HFFc6 (cell line): ENCODE results near the gene PCDHB4. TPM values are rescaled to one million over a fixed set of nuclear protein-coding genes. Genes with fewer than 3 reads are reported as not detected.
A peak's percentile ranks its signal among the peaks of the same experiment; 100 is the strongest.
"Not testable (repeated sequence)": the region's sequence is repeated elsewhere in the genome, so short reads cannot be mapped to it uniquely, and the experiment has no call there.

Source experiments
- DNase-seq: peaks from one replicate; pipeline ENCODE4 v3.0.0-alpha.2; 2018
- H3K27ac Mint-ChIP-seq: 2 replicates; pipeline ENCODE4 v1.8.0; 2020; ENCODE audit warnings: mild to moderate bottlenecking, mixed read lengths
- H3K27me3 Mint-ChIP-seq: 2 replicates; pipeline ENCODE4 v1.8.0; 2021; ENCODE audit warnings: mild to moderate bottlenecking, moderate library complexity, mixed read lengths; ENCODE audit not compliant: insufficient read depth
- H3K36me3 Mint-ChIP-seq: 2 replicates; pipeline ENCODE4 v1.8.0; 2021; ENCODE audit warnings: low read depth, mixed read lengths
- H3K4me1 Mint-ChIP-seq: 2 replicates; pipeline ENCODE4 v1.8.0; 2020; ENCODE audit warnings: low read depth, mixed read lengths
- H3K4me3 Mint-ChIP-seq: 2 replicates; pipeline ENCODE4 v1.8.0; 2020; ENCODE audit warnings: mild to moderate bottlenecking, moderate library complexity, mixed read lengths
- H3K9me3 Mint-ChIP-seq: 2 replicates; pipeline ENCODE4 v1.8.0; 2020; ENCODE audit warnings: mild to moderate bottlenecking, mixed read lengths
- total RNA-seq, 6 experiments: library from RNA; stranded (reverse); fragmentation: NEBNext Ultra II Directional; extraction: Animal tissue kit (Norgen Biotek cat#: 25700); gene quantifications; 2 replicates in 1 of 6; 3 replicates in 5 of 6; pipeline ENCODE4 v1.2.3, GENCODE V29; 2021
- TF ChIP-seq, protein P1 (sequence below): fragments of 200-600 bp; sonication (generic); IDR thresholded peaks from 2 replicates; pipeline ENCODE4 v1.5.0; 2021; ENCODE audit warnings: antibody characterized with exemption, mild to moderate bottlenecking

Gene PCDHB4
- total RNA-seq, 6 experiments from 2014 or later, result 0.24 to 0.80 (median 0.51) TPM

DNA sequence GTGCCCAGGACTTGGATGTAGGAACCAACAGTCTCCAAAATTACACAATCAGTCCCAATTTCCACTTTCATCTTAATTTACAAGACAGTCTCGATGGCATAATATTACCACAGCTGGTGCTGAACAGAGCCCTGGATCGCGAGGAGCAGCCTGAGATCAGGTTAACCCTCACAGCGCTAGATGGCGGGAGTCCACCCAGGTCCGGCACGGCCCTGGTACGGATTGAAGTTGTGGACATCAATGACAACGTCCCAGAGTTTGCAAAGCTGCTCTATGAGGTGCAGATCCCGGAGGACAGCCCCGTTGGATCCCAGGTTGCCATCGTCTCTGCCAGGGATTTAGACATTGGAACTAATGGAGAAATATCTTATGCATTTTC is 26.4 kb upstream of the PCDHB4 start:
- Mint-ChIP-seq H3K27ac (no peak overlapping the region), H3K4me3 (peak overlapping the region; percentile 94), H3K27me3 (peaks cover 4% of the 10 kb centered on the region), H3K36me3 (peaks cover 13% of the 10 kb centered on the region), H3K9me3 (peaks cover 10% of the 10 kb centered on the region), H3K4me1 (peaks cover 21% of the 10 kb centered on the region)
- DNase-seq, result no peak
- TF ChIP-seq, protein P1, sequence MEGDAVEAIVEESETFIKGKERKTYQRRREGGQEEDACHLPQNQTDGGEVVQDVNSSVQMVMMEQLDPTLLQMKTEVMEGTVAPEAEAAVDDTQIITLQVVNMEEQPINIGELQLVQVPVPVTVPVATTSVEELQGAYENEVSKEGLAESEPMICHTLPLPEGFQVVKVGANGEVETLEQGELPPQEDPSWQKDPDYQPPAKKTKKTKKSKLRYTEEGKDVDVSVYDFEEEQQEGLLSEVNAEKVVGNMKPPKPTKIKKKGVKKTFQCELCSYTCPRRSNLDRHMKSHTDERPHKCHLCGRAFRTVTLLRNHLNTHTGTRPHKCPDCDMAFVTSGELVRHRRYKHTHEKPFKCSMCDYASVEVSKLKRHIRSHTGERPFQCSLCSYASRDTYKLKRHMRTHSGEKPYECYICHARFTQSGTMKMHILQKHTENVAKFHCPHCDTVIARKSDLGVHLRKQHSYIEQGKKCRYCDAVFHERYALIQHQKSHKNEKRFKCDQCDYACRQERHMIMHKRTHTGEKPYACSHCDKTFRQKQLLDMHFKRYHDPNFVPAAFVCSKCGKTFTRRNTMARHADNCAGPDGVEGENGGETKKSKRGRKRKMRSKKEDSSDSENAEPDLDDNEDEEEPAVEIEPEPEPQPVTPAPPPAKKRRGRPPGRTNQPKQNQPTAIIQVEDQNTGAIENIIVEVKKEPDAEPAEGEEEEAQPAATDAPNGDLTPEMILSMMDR, result no peak

DNA sequence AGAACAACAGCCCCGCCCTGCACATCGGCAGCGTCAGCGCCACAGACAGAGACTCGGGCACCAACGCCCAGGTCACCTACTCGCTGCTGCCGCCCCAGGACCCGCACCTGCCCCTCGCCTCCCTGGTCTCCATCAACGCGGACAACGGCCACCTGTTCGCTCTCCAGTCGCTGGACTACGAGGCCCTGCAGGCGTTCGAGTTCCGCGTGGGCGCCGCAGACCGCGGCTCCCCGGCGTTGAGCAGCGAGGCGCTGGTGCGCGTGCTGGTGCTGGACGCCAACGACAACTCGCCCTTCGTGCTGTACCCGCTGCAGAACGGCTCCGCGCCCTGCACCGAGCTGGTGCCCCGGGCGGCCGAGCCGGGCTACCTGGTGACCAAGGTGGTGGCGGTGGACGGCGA is 25.4 kb upstream of the PCDHB4 start:
- not testable (repeated sequence) for DNase-seq, H3K4me3 Mint-ChIP-seq

DNA sequence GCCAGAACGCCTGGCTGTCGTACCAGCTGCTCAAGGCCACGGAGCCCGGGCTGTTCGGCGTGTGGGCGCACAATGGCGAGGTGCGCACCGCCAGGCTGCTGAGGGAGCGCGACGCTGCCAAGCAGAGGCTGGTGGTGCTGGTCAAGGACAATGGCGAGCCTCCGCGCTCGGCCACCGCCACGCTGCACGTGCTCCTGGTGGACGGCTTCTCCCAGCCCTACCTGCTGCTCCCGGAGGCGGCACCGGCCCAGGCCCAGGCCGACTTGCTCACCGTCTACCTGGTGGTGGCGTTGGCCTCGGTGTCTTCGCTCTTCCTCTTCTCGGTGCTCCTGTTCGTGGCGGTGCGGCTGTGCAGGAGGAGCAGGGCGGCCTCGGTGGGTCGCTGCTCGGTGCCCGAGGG is 25.0 kb upstream of the PCDHB4 start:
- not testable (repeated sequence) for H3K27ac Mint-ChIP-seq, H3K27me3 Mint-ChIP-seq, H3K4me3 Mint-ChIP-seq, DNase-seq
- peaks cover 22% of the 10 kb centered on the region for H3K9me3 Mint-ChIP-seq
- peaks cover 27% of the 10 kb centered on the region for H3K4me1 Mint-ChIP-seq
- H3K36me3 Mint-ChIP-seq, result peaks cover 17% of the 10 kb centered on the region

More for the DNA sequence above, 25.4 kb upstream of the PCDHB4 start:
- H3K4me1 Mint-ChIP-seq, result peaks cover 27% of the 10 kb centered on the region
- not testable (repeated sequence) for H3K27me3 Mint-ChIP-seq, H3K27ac Mint-ChIP-seq
- H3K9me3 Mint-ChIP-seq, result peaks cover 18% of the 10 kb centered on the region
- peaks cover 17% of the 10 kb centered on the region for H3K36me3 Mint-ChIP-seq

DNA sequence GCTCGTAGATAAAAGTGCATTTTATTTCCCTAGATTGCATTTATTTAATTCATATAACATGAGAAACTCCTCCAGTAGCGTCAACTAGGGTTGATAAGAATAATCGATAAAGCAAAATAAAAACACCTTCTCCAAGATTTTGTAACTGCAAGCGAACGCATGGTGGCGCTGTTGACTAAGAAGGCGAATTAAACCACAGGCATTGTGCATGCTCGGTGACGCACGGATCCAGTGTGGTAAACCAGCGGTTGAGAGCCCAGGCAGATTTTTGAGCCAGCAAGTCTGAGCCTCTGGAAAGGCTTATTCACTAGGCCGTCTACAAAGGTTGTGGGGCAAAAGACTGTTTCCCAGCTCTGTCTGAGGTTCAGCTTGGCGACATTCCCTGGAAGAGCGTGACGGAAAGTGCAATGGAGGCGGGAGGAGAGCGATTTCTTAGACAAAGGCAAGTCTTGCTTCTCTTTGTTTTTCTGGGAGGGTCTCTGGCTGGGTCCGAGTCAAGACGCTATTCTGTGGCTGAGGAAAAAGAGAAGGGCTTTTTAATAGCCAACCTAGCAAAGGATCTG is 21.3 kb upstream of the PCDHB4 start, which contains the start of gene PCDHB3:
TSS of gene PCDHB3 (plus strand) at position 231 of the 563 bp plus-strand sequence. CDS start at position 408, 177 bp downstream.
- peak; percentile 68 for DNase-seq

DNA sequence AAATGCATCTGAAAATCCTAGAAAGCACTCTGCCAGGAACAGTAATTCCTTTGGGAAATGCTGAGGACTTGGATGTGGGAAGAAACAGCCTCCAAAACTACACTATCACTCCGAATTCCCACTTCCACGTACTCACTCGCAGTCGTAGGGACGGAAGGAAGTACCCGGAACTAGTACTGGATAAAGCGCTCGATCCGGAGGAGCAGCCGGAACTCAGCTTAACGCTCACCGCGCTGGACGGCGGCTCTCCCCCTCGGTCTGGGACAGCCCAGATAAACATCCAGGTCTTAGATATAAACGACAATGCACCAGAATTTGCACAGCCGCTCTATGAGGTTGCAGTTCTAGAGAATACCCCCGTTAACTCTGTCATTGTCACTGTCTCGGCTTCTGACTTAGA is 20.6 kb upstream of the PCDHB4 start:
- TF ChIP-seq, protein P1, result no peak
- Mint-ChIP-seq H3K9me3 (peaks cover 24% of the 10 kb centered on the region), H3K4me3 (peak overlapping the region; percentile 81; the same call in 1 of the 2 replicates), H3K4me1 (peaks cover 10% of the 10 kb centered on the region), H3K27ac (no peak overlapping the region), H3K27me3 (peaks cover 2% of the 10 kb centered on the region; the same call in 1 of the 2 replicates), H3K36me3 (peaks cover 5% of the 10 kb centered on the region)
- DNase-seq, result no peak

More for the DNA sequence above, 21.3 kb upstream of the PCDHB4 start, which contains the start of gene PCDHB3:
- peak within 1 kb of the TSS; percentile 36 for H3K27ac Mint-ChIP-seq
- peaks cover 16% of the 10 kb centered on the region for H3K4me1 Mint-ChIP-seq
- peak within 1 kb of the TSS; percentile 81 for H3K4me3 Mint-ChIP-seq
- peaks cover 13% of the 10 kb centered on the region for H3K36me3 Mint-ChIP-seq
- H3K27me3 Mint-ChIP-seq, result peaks cover 3% of the 10 kb centered on the region; the same call in 1 of the 2 replicates
- TF ChIP-seq, protein P1, result peak; percentile 84
- H3K9me3 Mint-ChIP-seq, result peaks cover 31% of the 10 kb centered on the region

DNA sequence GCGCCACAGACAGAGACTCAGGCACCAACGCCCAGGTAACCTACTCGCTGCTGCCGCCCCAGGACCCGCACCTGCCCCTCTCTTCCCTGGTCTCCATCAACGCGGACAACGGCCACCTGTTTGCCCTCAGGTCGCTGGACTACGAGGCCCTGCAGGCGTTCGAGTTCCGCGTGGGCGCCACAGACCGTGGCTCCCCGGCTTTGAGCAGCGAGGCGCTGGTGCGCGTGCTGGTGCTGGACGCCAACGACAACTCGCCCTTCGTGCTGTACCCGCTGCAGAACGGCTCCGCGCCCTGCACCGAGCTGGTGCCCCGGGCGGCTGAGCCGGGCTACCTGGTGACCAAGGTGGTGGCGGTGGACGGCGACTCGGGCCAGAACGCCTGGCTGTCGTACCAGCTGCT is 19.5 kb upstream of the PCDHB4 start:
- not testable (repeated sequence) for H3K4me3 Mint-ChIP-seq

DNA sequence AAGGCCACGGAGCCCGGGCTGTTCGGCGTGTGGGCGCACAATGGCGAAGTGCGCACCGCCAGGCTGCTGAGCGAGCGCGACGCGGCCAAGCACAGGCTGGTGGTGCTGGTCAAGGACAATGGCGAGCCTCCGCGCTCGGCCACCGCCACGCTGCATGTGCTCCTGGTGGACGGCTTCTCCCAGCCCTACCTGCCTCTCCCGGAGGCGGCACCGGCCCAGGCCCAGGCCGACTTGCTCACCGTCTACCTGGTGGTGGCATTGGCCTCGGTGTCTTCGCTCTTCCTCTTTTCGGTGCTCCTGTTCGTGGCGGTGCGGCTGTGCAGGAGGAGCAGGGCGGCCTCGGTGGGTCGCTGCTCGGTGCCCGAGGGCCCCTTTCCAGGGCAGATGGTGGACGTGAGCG is 19.1 kb upstream of the PCDHB4 start:
- H3K9me3 Mint-ChIP-seq, result peaks cover 24% of the 10 kb centered on the region
- H3K36me3 Mint-ChIP-seq, H3K27me3 Mint-ChIP-seq, H3K4me3 Mint-ChIP-seq, H3K27ac Mint-ChIP-seq, H3K4me1 Mint-ChIP-seq, DNase-seq: not testable (repeated sequence)

More for the DNA sequence above, 19.5 kb upstream of the PCDHB4 start:
- not testable (repeated sequence) for H3K4me1 Mint-ChIP-seq, H3K27ac Mint-ChIP-seq, H3K36me3 Mint-ChIP-seq, H3K27me3 Mint-ChIP-seq, DNase-seq
- H3K9me3 Mint-ChIP-seq, result peaks cover 24% of the 10 kb centered on the region
